C4-2B (cell line): ENCODE results near the gene RELN.

Experiments used
- ZFX ChIP-seq: fragments of 450-650 bp; IDR thresholded peaks from 2 replicates; pipeline ENCODE4 v1.6.1; 2017
- TF ChIP-seq, protein P1 (sequence below): fragments of 450-650 bp; conservative IDR thresholded peaks from 2 replicates; pipeline ENCODE4 v1.5.1; 2017; ENCODE audit warnings: mild to moderate bottlenecking

DNA sequence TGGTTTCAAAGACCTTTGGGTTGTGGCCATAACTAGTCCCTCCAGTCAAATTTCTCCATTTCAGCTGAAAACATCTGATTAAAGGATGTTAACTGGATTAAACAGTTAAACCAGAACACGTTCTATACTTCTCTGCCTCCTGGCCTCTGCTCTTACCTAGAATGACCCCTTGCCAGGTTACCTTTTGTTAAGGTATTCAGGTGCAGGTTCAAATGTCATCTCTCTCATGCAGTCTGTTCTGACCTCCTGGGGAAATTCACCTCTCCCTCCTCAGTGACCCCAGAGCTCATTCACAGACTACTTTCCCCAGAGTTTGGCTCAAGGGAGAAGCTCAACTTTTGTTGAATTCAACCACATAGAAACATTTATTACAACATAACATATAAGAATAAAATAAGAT lies 67.8 kb downstream of the RELN start:
- TF ChIP-seq, protein P1, sequence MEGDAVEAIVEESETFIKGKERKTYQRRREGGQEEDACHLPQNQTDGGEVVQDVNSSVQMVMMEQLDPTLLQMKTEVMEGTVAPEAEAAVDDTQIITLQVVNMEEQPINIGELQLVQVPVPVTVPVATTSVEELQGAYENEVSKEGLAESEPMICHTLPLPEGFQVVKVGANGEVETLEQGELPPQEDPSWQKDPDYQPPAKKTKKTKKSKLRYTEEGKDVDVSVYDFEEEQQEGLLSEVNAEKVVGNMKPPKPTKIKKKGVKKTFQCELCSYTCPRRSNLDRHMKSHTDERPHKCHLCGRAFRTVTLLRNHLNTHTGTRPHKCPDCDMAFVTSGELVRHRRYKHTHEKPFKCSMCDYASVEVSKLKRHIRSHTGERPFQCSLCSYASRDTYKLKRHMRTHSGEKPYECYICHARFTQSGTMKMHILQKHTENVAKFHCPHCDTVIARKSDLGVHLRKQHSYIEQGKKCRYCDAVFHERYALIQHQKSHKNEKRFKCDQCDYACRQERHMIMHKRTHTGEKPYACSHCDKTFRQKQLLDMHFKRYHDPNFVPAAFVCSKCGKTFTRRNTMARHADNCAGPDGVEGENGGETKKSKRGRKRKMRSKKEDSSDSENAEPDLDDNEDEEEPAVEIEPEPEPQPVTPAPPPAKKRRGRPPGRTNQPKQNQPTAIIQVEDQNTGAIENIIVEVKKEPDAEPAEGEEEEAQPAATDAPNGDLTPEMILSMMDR = no peak
- no peak for TF ChIP-seq ZFX
